Neural cell (in vitro differentiated cells): ENCODE data around the gene TRAF5. TPM values are rescaled to one million over a fixed set of nuclear protein-coding genes. Genes with fewer than 3 reads are reported as not detected.

ENCODE experiments used
- H2AFZ ChIP-seq: fragments of 200-600, 300-800 bp; sonication (generic), shearing (Covaris generic); 2 replicates; pipeline ENCODE4 v1.6.0; 2014; ENCODE audit warnings: low read depth, mild to moderate bottlenecking, antibody characterized with exemption, low read length, moderate library complexity
- H3F3A ChIP-seq: fragments of 200-600 bp; shearing (Covaris generic); 2 replicates; pipeline ENCODE4 v1.6.1; 2016; ENCODE audit warnings: mild to moderate bottlenecking, moderate library complexity, mixed read lengths, antibody characterized with exemption, low read length; ENCODE audit not compliant: insufficient read depth, poor library complexity, severe bottlenecking
- H3K27ac ChIP-seq: fragments of 200-600, 300-800 bp; sonication (generic), shearing (Covaris generic); 2 replicates; pipeline ENCODE4 v1.5.1; 2014; ENCODE audit warnings: mild to moderate bottlenecking, low read length, moderate library complexity
- H3K27me3 ChIP-seq: fragments of 300-800, 200-600 bp; sonication (generic), shearing (Covaris generic); 2 replicates; pipeline ENCODE4 v1.6.0; 2014; ENCODE audit warnings: mild to moderate bottlenecking, low read depth, low read length, moderate library complexity; ENCODE audit not compliant: insufficient read depth
- H3K36me3 ChIP-seq: fragments of 300-800, 200-600 bp; sonication (generic), shearing (Covaris generic); 2 replicates; pipeline ENCODE4 v1.5.1; 2014; ENCODE audit warnings: mild to moderate bottlenecking, antibody characterized with exemption, low read length, moderate library complexity; ENCODE audit not compliant: insufficient read depth
- H3K4me2 ChIP-seq: fragments of 300-800, 200-600 bp; sonication (generic), shearing (Covaris generic); 2 replicates; pipeline ENCODE4 v1.6.0; 2014; ENCODE audit warnings: mild to moderate bottlenecking, low read length
- H3K4me3 ChIP-seq: fragments of 300-800, 200-600 bp; sonication (generic), shearing (Covaris generic); 2 replicates; pipeline ENCODE4 v1.5.1; 2014; ENCODE audit warnings: mild to moderate bottlenecking, low read length, moderate library complexity
- H3K79me2 ChIP-seq: fragments of 200-600 bp; shearing (Covaris generic); replicated peaks from 2 replicates; pipeline ENCODE4 v1.6.0; 2014; ENCODE audit warnings: mild to moderate bottlenecking, low read length, moderate library complexity; ENCODE audit not compliant: insufficient read depth
- H3K9ac ChIP-seq: fragments of 300-800, 200-600 bp; sonication (generic), shearing (Covaris generic); 2 replicates; pipeline ENCODE4 v1.6.1; 2016; ENCODE audit warnings: mild to moderate bottlenecking, low read length, mixed read lengths
- H3K9me2 ChIP-seq: fragments of 200-600 bp; shearing (Covaris generic); 2 replicates; pipeline ENCODE4 v1.6.1; 2016; ENCODE audit warnings: mild to moderate bottlenecking, low read length, mixed read lengths; ENCODE audit not compliant: insufficient read depth
- H3K9me3 ChIP-seq: fragments of 200-600, 300-800 bp; sonication (generic), shearing (Covaris generic); 2 replicates; pipeline ENCODE4 v1.6.1; 2016; ENCODE audit warnings: mild to moderate bottlenecking, mixed run types, low read length, moderate library complexity, mixed read lengths
- H4K20me1 ChIP-seq: fragments of 200-600 bp; shearing (Covaris generic); 2 replicates; pipeline ENCODE4 v1.6.1; 2016; ENCODE audit warnings: mild to moderate bottlenecking, mixed run types; ENCODE audit not compliant: insufficient read depth
- CTCF ChIP-seq: fragments of 450-650 bp; IDR thresholded peaks from 2 replicates; pipeline ENCODE4 v1.5.1; 2014; ENCODE audit warnings: antibody characterized with exemption, mild to moderate bottlenecking, moderate library complexity; ENCODE audit not compliant: poor library complexity, severe bottlenecking
- EP300 ChIP-seq: fragments of 450-650 bp; conservative IDR thresholded peaks from 2 replicates; pipeline ENCODE4 v1.6.1; 2014; ENCODE audit warnings: antibody characterized with exemption, mild to moderate bottlenecking, moderate library complexity; ENCODE audit not compliant: poor library complexity, severe bottlenecking
- EZH2 ChIP-seq: fragments of 200-600, 300-800 bp; shearing (Covaris generic), sonication (generic); IDR thresholded peaks from 2 replicates; pipeline ENCODE4 v1.6.1; 2014; ENCODE audit warnings: antibody characterized with exemption, low read length, borderline replicate concordance, mild to moderate bottlenecking; ENCODE audit not compliant: insufficient read depth, poor library complexity, severe bottlenecking
- MXI1 ChIP-seq: fragments of 450-650 bp; conservative IDR thresholded peaks from 2 replicates; pipeline ENCODE4 v1.6.1; 2014; ENCODE audit warnings: antibody characterized with exemption, mild to moderate bottlenecking; ENCODE audit not compliant: poor library complexity, severe bottlenecking
- POLR2AphosphoS5 ChIP-seq: IDR thresholded peaks from 2 replicates; pipeline ENCODE4 v1.6.1; 2012
- RAD21 ChIP-seq: fragments of 450-650 bp; conservative IDR thresholded peaks from 2 replicates; pipeline ENCODE4 v1.6.1; 2014; ENCODE audit warnings: antibody characterized with exemption, mild to moderate bottlenecking, moderate library complexity
- REST ChIP-seq: IDR thresholded peaks from 2 replicates; pipeline ENCODE4 v1.6.1; 2012; ENCODE audit warnings: borderline replicate concordance
- SMC3 ChIP-seq: fragments of 450-650 bp; conservative IDR thresholded peaks from 2 replicates; pipeline ENCODE4 v1.6.1; 2014; ENCODE audit warnings: antibody characterized with exemption, mild to moderate bottlenecking, moderate library complexity; ENCODE audit not compliant: poor library complexity
- TAF1 ChIP-seq: IDR thresholded peaks from 2 replicates; pipeline ENCODE4 v1.6.1; 2012; ENCODE audit warnings: low read depth
- polyA plus RNA-seq: library from polyadenylated mRNA; depleted of rRNA; stranded (reverse); fragments of >200 nt; gene quantifications from 2 replicates; pipeline ENCODE4 v1.2.3, GENCODE V29; 2014

TRAF5 gene
- polyA plus RNA-seq, 1 donor from 2014 or later, result 0.69 TPM

- Histone ChIP-seq H3K9me3 (peaks cover 6% of the 10 kb centered on the region), H3K36me3 (no peaks in the 10 kb centered on the region), H4K20me1 (no peaks in the 10 kb centered on the region), H3K27ac (no peak overlapping the region), H3K9ac (no peak overlapping the region), H3F3A (no peaks in the 10 kb centered on the region), H2AFZ (no peak overlapping the region), H3K4me3 (peak overlapping the region; percentile 46), H3K79me2 (no peaks in the 10 kb centered on the region), H3K9me2 (no peaks in the 10 kb centered on the region), H3K27me3 (peaks cover 25% of the 10 kb centered on the region), H3K4me2 (no peak overlapping the region)
- TF ChIP-seq EP300 (no peak), EZH2 (no peak), REST (no peak), POLR2AphosphoS5 (no peak), SMC3 (no peak), TAF1 (no peak), MXI1 (no peak), CTCF (no peak), RAD21 (no peak)
Observed at GRCh38 chr1:211326140-211326527, 499 bp upstream of the TRAF5 start.

GRCh38 chr1:211327346-211327921 is 801 bp downstream of the TRAF5 start:
- H3K9ac ChIP-seq, result no peak overlapping the region
- H3K9me2 ChIP-seq, result no peaks in the 10 kb centered on the region
- H3K36me3 ChIP-seq, result no peaks in the 10 kb centered on the region
- H3K79me2 ChIP-seq, result no peaks in the 10 kb centered on the region
- peaks cover 25% of the 10 kb centered on the region for H3K27me3 ChIP-seq
- H4K20me1 ChIP-seq, result no peaks in the 10 kb centered on the region
- no peak overlapping the region for H2AFZ ChIP-seq
- no peak overlapping the region for H3K4me2 ChIP-seq
- peak overlapping the region; percentile 46 for H3K4me3 ChIP-seq
- H3K27ac ChIP-seq, result no peak overlapping the region
- H3F3A ChIP-seq, result no peaks in the 10 kb centered on the region
- peaks cover 6% of the 10 kb centered on the region for H3K9me3 ChIP-seq
- no peak for TF ChIP-seq SMC3
- no peak for TF ChIP-seq EZH2
- no peak for TF ChIP-seq MXI1
- no peak for TF ChIP-seq TAF1
